OCI-LY1 (cell line): Measurements from ENCODE around the gene KIF21A.

Source experiments
- H2AFZ ChIP-seq: fragments of 200-600 bp; sonication (generic), shearing (Covaris generic); 2 replicates; pipeline ENCODE4 v1.6.0; 2014; ENCODE audit warnings: antibody characterized with exemption, mild to moderate bottlenecking, low read length
- H3F3A ChIP-seq: fragments of 200-600 bp; sonication (generic), shearing (Covaris generic); 2 replicates; pipeline ENCODE4 v1.6.0; 2014; ENCODE audit warnings: mild to moderate bottlenecking, antibody characterized with exemption, low read length, moderate library complexity; ENCODE audit not compliant: insufficient read depth
- H3K27ac ChIP-seq: fragments of 200-600 bp; sonication (generic); 2 replicates; pipeline ENCODE4 v1.5.1; 2014; ENCODE audit warnings: low read length, mixed run types, mild to moderate bottlenecking, low read depth; ENCODE audit not compliant: poor library complexity, severe bottlenecking
- H3K27me3 ChIP-seq: fragments of 200-600 bp; sonication (generic); 2 replicates; pipeline ENCODE4 v1.6.0; 2014; ENCODE audit warnings: antibody characterized with exemption, mild to moderate bottlenecking, low read length, moderate library complexity; ENCODE audit not compliant: insufficient read depth
- H3K36me3 ChIP-seq: fragments of 200-600 bp; sonication (generic); 2 replicates; pipeline ENCODE4 v1.6.1; 2014; ENCODE audit warnings: mild to moderate bottlenecking, antibody characterized with exemption, low read length, moderate library complexity, mixed read lengths; ENCODE audit not compliant: insufficient read depth
- H3K4me1 ChIP-seq: fragments of 200-600 bp; sonication (generic); 2 replicates; pipeline ENCODE4 v1.5.1; 2014; ENCODE audit warnings: mild to moderate bottlenecking, low read length, moderate library complexity; ENCODE audit not compliant: insufficient read depth, severe bottlenecking
- H3K4me2 ChIP-seq: fragments of 200-600 bp; sonication (generic), shearing (Covaris generic); 2 replicates; pipeline ENCODE4 v1.6.1; 2014; ENCODE audit warnings: low read length
- H3K4me3 ChIP-seq: fragments of 200-600 bp; sonication (generic); 2 replicates; pipeline ENCODE4 v1.5.1; 2014; ENCODE audit warnings: low read length, low read depth, mild to moderate bottlenecking, mixed read lengths; ENCODE audit not compliant: poor library complexity, severe bottlenecking
- H3K79me2 ChIP-seq: fragments of 200-600 bp; shearing (Covaris generic); 2 replicates; pipeline ENCODE4 v1.6.1; 2016; ENCODE audit warnings: mixed run types, low read length, mixed read lengths; ENCODE audit not compliant: insufficient read depth
- H3K9ac ChIP-seq: fragments of 200-600 bp; sonication (generic), shearing (Covaris generic); 2 replicates; pipeline ENCODE4 v1.6.1; 2014; ENCODE audit warnings: mild to moderate bottlenecking, low read length, mixed read lengths
- H3K9me2 ChIP-seq: fragments of 200-600 bp; sonication (generic), shearing (Covaris generic); 2 replicates; pipeline ENCODE4 v1.6.1; 2014; ENCODE audit warnings: low read depth, mild to moderate bottlenecking, low read length, mixed read lengths
- H3K9me3 ChIP-seq: fragments of 200-600 bp; shearing (Covaris generic); 2 replicates; pipeline ENCODE4 v1.6.1; 2014; ENCODE audit warnings: low read length, mixed read lengths
- H4K20me1 ChIP-seq: fragments of 200-600 bp; sonication (generic), shearing (Covaris generic); 2 replicates; pipeline ENCODE4 v1.6.0; 2016; ENCODE audit warnings: mild to moderate bottlenecking, low read length; ENCODE audit not compliant: insufficient read depth
- CTCF ChIP-seq: fragments of 200-600 bp; sonication (generic), shearing (Covaris generic); IDR thresholded peaks from 2 replicates; pipeline ENCODE4 v1.5.1; 2017; ENCODE audit warnings: mild to moderate bottlenecking, antibody characterized with exemption, low read length, moderate library complexity, mixed read lengths
- EZH2 ChIP-seq: fragments of 200-600 bp; sonication (generic), shearing (Covaris generic); IDR thresholded peaks from 2 replicates; pipeline ENCODE4 v1.8.0; 2017; ENCODE audit warnings: borderline replicate concordance, mixed run types, mild to moderate bottlenecking, antibody characterized with exemption, low read length, moderate library complexity, mixed read lengths

KIF21A gene

GRCh38 chr12:39375206-39375808 is 67.6 kb downstream of the KIF21A start:
- Histone ChIP-seq H3K9ac (no peak overlapping the region), H3K9me3 (no peaks in the 10 kb centered on the region), H3K36me3 (no peaks in the 10 kb centered on the region), H3K27ac (no peak overlapping the region), H3K9me2 (no peaks in the 10 kb centered on the region), H3K4me1 (peaks cover 9% of the 10 kb centered on the region), H3K4me3 (no peak overlapping the region), H3F3A (no peaks in the 10 kb centered on the region), H3K79me2 (no peaks in the 10 kb centered on the region), H3K27me3 (no peaks in the 10 kb centered on the region), H4K20me1 (no peaks in the 10 kb centered on the region), H3K4me2 (no peak overlapping the region), H2AFZ (no peak overlapping the region)
- no peak for TF ChIP-seq EZH2
- TF ChIP-seq CTCF = no peak

GRCh38 chr12:39372929-39373328 is 70.0 kb downstream of the KIF21A start:
- TF ChIP-seq CTCF = no peak
- no peak for TF ChIP-seq EZH2
- no peaks in the 10 kb centered on the region for H3K9me2 ChIP-seq
- no peaks in the 10 kb centered on the region for H3K9me3 ChIP-seq
- H3K4me3 ChIP-seq = no peak overlapping the region
- no peaks in the 10 kb centered on the region for H3K27me3 ChIP-seq
- no peak overlapping the region for H3K4me2 ChIP-seq
- H3K27ac ChIP-seq = peak overlapping the region; percentile 7
- H3K79me2 ChIP-seq = no peaks in the 10 kb centered on the region
- no peaks in the 10 kb centered on the region for H4K20me1 ChIP-seq
- no peak overlapping the region for H3K9ac ChIP-seq
- H3K4me1 ChIP-seq = peaks cover 9% of the 10 kb centered on the region
- no peaks in the 10 kb centered on the region for H3F3A ChIP-seq
- H2AFZ ChIP-seq = no peak overlapping the region
- peaks cover 11% of the 10 kb centered on the region; the same call in 1 of the 2 replicates for H3K36me3 ChIP-seq

- H3K9ac ChIP-seq = no peak overlapping the region
- no peaks in the 10 kb centered on the region for H3F3A ChIP-seq
- peaks cover 9% of the 10 kb centered on the region for H3K4me1 ChIP-seq
- no peak overlapping the region for H3K4me3 ChIP-seq
- H3K9me2 ChIP-seq = no peaks in the 10 kb centered on the region
- no peak overlapping the region for H3K27ac ChIP-seq
- TF ChIP-seq EZH2 (no peak), CTCF (no peak)
- no peak overlapping the region for H2AFZ ChIP-seq
- H3K9me3 ChIP-seq = no peaks in the 10 kb centered on the region
- H3K79me2 ChIP-seq = no peaks in the 10 kb centered on the region
- H3K4me2 ChIP-seq = no peak overlapping the region
- no peaks in the 10 kb centered on the region for H3K27me3 ChIP-seq
- no peaks in the 10 kb centered on the region for H4K20me1 ChIP-seq
- H3K36me3 ChIP-seq = peaks cover 11% of the 10 kb centered on the region; the same call in 1 of the 2 replicates
These were observed 70.6 kb downstream of the KIF21A start for GRCh38 chr12:39372204-39372925.
